HG03139 (cell line): Measurements from ENCODE around the gene DGKB.

Experiments
- ATAC-seq: cut with Tn5 transposase; IDR thresholded peaks from one replicate; pipeline ENCODE4 v1.9.1; 2021; ENCODE audit not compliant: unreplicated experiment

The DGKB gene

GRCh38 chr7:14825912-14826311 is 76.6 kb downstream of the DGKB start:
- ATAC-seq: no peak

- ATAC-seq: no peak
These were observed 80.1 kb downstream of the DGKB start for GRCh38 chr7:14822481-14822854.

GRCh38 chr7:14821757-14822480 is 80.6 kb downstream of the DGKB start:
- no peak for ATAC-seq

- ATAC-seq: no peak
These were observed 83.7 kb downstream of the DGKB start for GRCh38 chr7:14818871-14819270.

GRCh38 chr7:14817829-14818614 is 84.5 kb downstream of the DGKB start:
- ATAC-seq: no peak

GRCh38 chr7:14807507-14807906 is 95.0 kb downstream of the DGKB start:
- ATAC-seq: no peak

GRCh38 chr7:14806891-14807290 is 95.7 kb downstream of the DGKB start:
- no peak for ATAC-seq

- no peak for ATAC-seq
These were observed 97.3 kb downstream of the DGKB start for GRCh38 chr7:14805105-14805719.

- ATAC-seq: no peak
These were observed 101.9 kb downstream of the DGKB start for GRCh38 chr7:14800664-14801063.

- ATAC-seq: no peak
These were observed 109.4 kb downstream of the DGKB start for GRCh38 chr7:14793151-14793550.

GRCh38 chr7:14787551-14787950 is 115.0 kb downstream of the DGKB start:
- ATAC-seq: no peak

- no peak for ATAC-seq
These were observed 116.1 kb downstream of the DGKB start for GRCh38 chr7:14786314-14786895.

- no peak for ATAC-seq
These were observed 124.7 kb downstream of the DGKB start for GRCh38 chr7:14777806-14778205.

GRCh38 chr7:14776266-14776665 is 126.3 kb downstream of the DGKB start:
- no peak for ATAC-seq

GRCh38 chr7:14773729-14774271 is 128.8 kb downstream of the DGKB start:
- no peak for ATAC-seq

GRCh38 chr7:14770614-14771013 is 131.9 kb downstream of the DGKB start:
- ATAC-seq: no peak

GRCh38 chr7:14769261-14769660 is 133.3 kb downstream of the DGKB start:
- no peak for ATAC-seq

GRCh38 chr7:14767716-14768425 is 134.7 kb downstream of the DGKB start:
- no peak for ATAC-seq

- no peak for ATAC-seq
These were observed 135.8 kb downstream of the DGKB start for GRCh38 chr7:14766747-14767146.

GRCh38 chr7:14765731-14766130 is 136.8 kb downstream of the DGKB start:
- ATAC-seq: no peak

GRCh38 chr7:14762561-14762960 is 140.0 kb downstream of the DGKB start:
- no peak for ATAC-seq
